Common myeloid progenitor, CD34-positive (primary cell): Measurements from ENCODE around the gene PASK.

Experiments
- CTCF ChIA-PET: fragments of 350-600 bp; sonication (Branson Sonifier 250); formaldehyde crosslinking; loops from one replicate; lab custom pipeline; 2021; ENCODE audit warnings: antibody characterized with exemption; lab: Charles Lee
- POLR2A ChIA-PET: fragments of 350-600 bp; sonication (Branson Sonifier 250); formaldehyde crosslinking; loops from one replicate; lab custom pipeline; 2021; ENCODE audit warnings: antibody characterized with exemption; lab: Charles Lee
- DNase-seq, 3 donors: peaks; one replicate each; pipeline versions ENCODE4 v3.0.0 to v3.0.0-alpha.2; 2013
- H3K27ac ChIP-seq, 2 experiments: 1 replicate in 1 of 2; 2 replicates in 1 of 2; pipeline ENCODE4 v1.7.0; 2013; ENCODE audit warnings: inconsistent platforms in 2 of 2, low read length in 2 of 2, mild to moderate bottlenecking in 2 of 2, low read depth in 1 of 2, moderate library complexity in 1 of 2; ENCODE audit not compliant: severe bottlenecking in 2 of 2, insufficient read depth in 1 of 2, poor library complexity in 1 of 2
- H3K27me3 ChIP-seq, 5 experiments: replicated peaks in 2 of 5; 1 replicate in 3 of 5; 2 replicates in 2 of 5; pipeline versions ENCODE4 v1.6.1 to v1.7.0; 2013; ENCODE audit warnings: low read length in 4 of 5, mild to moderate bottlenecking in 2 of 5, moderate library complexity in 2 of 5, inconsistent platforms in 1 of 5; ENCODE audit not compliant: insufficient read depth in 5 of 5, control insufficient read depth in 4 of 5
- H3K36me3 ChIP-seq, 4 experiments: 1 replicate in 2 of 4; 2 replicates in 2 of 4; pipeline versions ENCODE4 v1.6.1 to v1.7.0; 2013; ENCODE audit warnings: low read length in 3 of 4, control low read depth in 1 of 4, mild to moderate bottlenecking in 1 of 4; ENCODE audit not compliant: control insufficient read depth in 4 of 4, insufficient read depth in 4 of 4
- H3K4me1 ChIP-seq, 4 experiments: 1 replicate in 3 of 4; 2 replicates in 1 of 4; pipeline versions ENCODE4 v1.6.1 to v1.7.1; 2013; ENCODE audit warnings: low read length in 3 of 4, mild to moderate bottlenecking in 3 of 4, control low read depth in 1 of 4, inconsistent platforms in 1 of 4, moderate library complexity in 1 of 4; ENCODE audit not compliant: control insufficient read depth in 4 of 4, insufficient read depth in 4 of 4; ENCODE audit errors: control extremely low read depth in 1 of 4
- H3K4me3 ChIP-seq, 7 experiments: 1 replicate in 4 of 7; 2 replicates in 3 of 7; pipeline versions ENCODE4 v1.5.1 to v1.7.0; 2013; ENCODE audit warnings: mild to moderate bottlenecking in 7 of 7, low read length in 6 of 7, moderate library complexity in 6 of 7, inconsistent platforms in 2 of 7, low read depth in 2 of 7, control low read depth in 1 of 7; ENCODE audit not compliant: insufficient read depth in 4 of 7, control insufficient read depth in 1 of 7; ENCODE audit errors: extremely low read depth in 1 of 7
- H3K9me3 ChIP-seq, 5 experiments: 1 replicate in 4 of 5; 2 replicates in 1 of 5; pipeline versions ENCODE4 v1.6.1 to v1.7.1; 2013; ENCODE audit warnings: low read length in 4 of 5, mild to moderate bottlenecking in 2 of 5, inconsistent platforms in 1 of 5, low read depth in 1 of 5, moderate library complexity in 1 of 5; ENCODE audit not compliant: control insufficient read depth in 4 of 5, insufficient read depth in 2 of 5; ENCODE audit errors: control extremely low read depth in 1 of 5
- WGBS: methylation state at CpG from one replicate; pipeline ENCODE4 v1.1.5; 2013; ENCODE audit not compliant: insufficient coverage; 5-methylcytosine and 5-hydroxymethylcytosine counted together

Gene PASK

GRCh38 chr2:241187101-241187917 lies 38.0 kb upstream of the PASK start:
- no peak for DNase-seq
- ChIA-PET CTCF (no interaction called here), POLR2A (no interaction called here)
- WGBS: 88% methylated on average over 11 of the region's 14 CpGs
- Histone ChIP-seq H3K27me3 (no peaks in the 10 kb centered on the region), H3K27ac (no peak overlapping the region), H3K4me3 (no peak overlapping the region), H3K4me1 (peaks cover 0 to 1% (median 0%) of the 10 kb centered on the region in 4 experiments), H3K9me3 (no peaks in the 10 kb centered on the region), H3K36me3 (peaks cover 0 to 15% (median 6%) of the 10 kb centered on the region in 4 experiments)

GRCh38 chr2:241185961-241186360 lies 36.7 kb upstream of the PASK start:
- H3K36me3 ChIP-seq: peaks cover 0 to 16% (median 10%) of the 10 kb centered on the region in 4 experiments
- H3K27me3 ChIP-seq: no peaks in the 10 kb centered on the region
- CTCF ChIA-PET: no interaction called here
- no peak for DNase-seq
- no peak overlapping the region for H3K4me3 ChIP-seq
- no peak overlapping the region for H3K27ac ChIP-seq
- H3K9me3 ChIP-seq: no peaks in the 10 kb centered on the region
- 88% methylated on average over 11 of the region's 11 CpGs for WGBS
- POLR2A ChIA-PET: no interaction called here
- peaks cover 0 to 1% (median 0%) of the 10 kb centered on the region in 4 experiments for H3K4me1 ChIP-seq

- Histone ChIP-seq H3K36me3 (peaks cover under 1 to 19% (median 12%) of the 10 kb centered on the region in 4 experiments), H3K27ac (no peak overlapping the region), H3K4me1 (peaks cover 0 to 1% (median 0%) of the 10 kb centered on the region in 4 experiments), H3K9me3 (no peaks in the 10 kb centered on the region), H3K27me3 (no peaks in the 10 kb centered on the region), H3K4me3 (no peak overlapping the region)
- ChIA-PET POLR2A (no interaction called here), CTCF (no interaction called here)
- WGBS: 83% methylated on average over 7 of the region's 9 CpGs
- no peak for DNase-seq
These were observed 35.6 kb upstream of the PASK start for GRCh38 chr2:241184901-241185300.

GRCh38 chr2:241183221-241183620 lies 33.9 kb upstream of the PASK start:
- Histone ChIP-seq H3K36me3 (peaks cover 5 to 30% (median 18%) of the 10 kb centered on the region in 4 experiments), H3K4me3 (no peak overlapping the region), H3K27ac (no peak overlapping the region), H3K4me1 (peaks cover 0 to 1% (median 0%) of the 10 kb centered on the region in 4 experiments), H3K27me3 (no peaks in the 10 kb centered on the region), H3K9me3 (no peaks in the 10 kb centered on the region)
- no peak for DNase-seq
- 99% methylated on average over 8 of the region's 9 CpGs for WGBS
- POLR2A ChIA-PET: interaction anchor here (0.7 kb wide), 1 partner anchor 129 kb away, joined by 3 read pairs; no protein-coding TSS in a partner anchor
- CTCF ChIA-PET: no interaction called here

GRCh38 chr2:241182531-241183133 lies 33.4 kb upstream of the PASK start:
- no peak for DNase-seq
- peaks cover 0 to 1% (median 0%) of the 10 kb centered on the region in 4 experiments for H3K4me1 ChIP-seq
- POLR2A ChIA-PET: interaction anchor here (0.7 kb wide), 1 partner anchor 129 kb away, joined by 3 read pairs; no protein-coding TSS in a partner anchor

GRCh38 chr2:241182126-241182525 lies 32.9 kb upstream of the PASK start:
- no peaks in the 10 kb centered on the region for H3K27me3 ChIP-seq
- H3K27ac ChIP-seq: no peak overlapping the region
- ChIA-PET CTCF (interaction anchor here (0.9 kb wide), 1 partner anchor 20 kb away, joined by 3 read pairs; no protein-coding TSS in a partner anchor), POLR2A (no interaction called here)
- H3K4me3 ChIP-seq: no peak overlapping the region
- no peaks in the 10 kb centered on the region for H3K9me3 ChIP-seq
- DNase-seq: no peak
- H3K4me1 ChIP-seq: no peaks in the 10 kb centered on the region
- WGBS: 98% methylated on average over 3 of the region's 3 CpGs
- H3K36me3 ChIP-seq: peaks cover 5 to 32% (median 19%) of the 10 kb centered on the region in 4 experiments

More at GRCh38 chr2:241182531-241183133, 33.4 kb upstream of the PASK start:
- WGBS: 94% methylated on average over 25 of the region's 28 CpGs
- H3K4me3 ChIP-seq: no peak overlapping the region
- no peaks in the 10 kb centered on the region for H3K27me3 ChIP-seq
- peaks cover 5 to 30% (median 19%) of the 10 kb centered on the region in 4 experiments for H3K36me3 ChIP-seq
- CTCF ChIA-PET: no interaction called here
- H3K9me3 ChIP-seq: no peaks in the 10 kb centered on the region
- H3K27ac ChIP-seq: no peak overlapping the region

- peaks cover 5 to 41% (median 19%) of the 10 kb centered on the region in 4 experiments for H3K36me3 ChIP-seq
- H3K4me1 ChIP-seq: no peaks in the 10 kb centered on the region
- H3K4me3 ChIP-seq: no peak overlapping the region
- H3K27ac ChIP-seq: no peak overlapping the region
- H3K9me3 ChIP-seq: no peaks in the 10 kb centered on the region
- no peaks in the 10 kb centered on the region for H3K27me3 ChIP-seq
- no peak for DNase-seq
- 96% methylated on average over 12 of the region's 12 CpGs for WGBS
- ChIA-PET POLR2A (no interaction called here), CTCF (interaction anchor here (0.7 to 0.8 kb wide), 2 partner anchors 20 to 23 kb away, joined by 3 read pairs; no protein-coding TSS in a partner anchor)
These were observed 31.2 kb upstream of the PASK start for GRCh38 chr2:241180495-241180894.
